ENCODE results near the gene RBM6.

RBM6 gene

GRCh38 chr3:49992326-49992725 is 52.4 kb downstream of the RBM6 start:
- Histone ChIP-seq H3K9me3 (replicated peaks in 1 of 11) (no peaks in the 10 kb centered on the region), H3K36me3 (peaks cover 76 to 100% (median 92%) of the 10 kb centered on the region in 11 experiments), H3K27ac (no peak overlapping the region), H3K9ac (no peak overlapping the region), H3K4me3 (no peak overlapping the region), H3K4me2 (no peak overlapping the region), H3K4me1 (no peaks in the 10 kb centered on the region), H4K20me1 (peaks cover 22 to 83% (median 67%) of the 10 kb centered on the region in 11 experiments; a peak in 18 of 22 replicates), H3K27me3 (no peaks in the 10 kb centered on the region)
- no peak for TF ChIP-seq Cebpa-rat (IDR thresholded peaks at IDR 0.05)

GRCh38 chr3:49994476-49994875 is 54.5 kb downstream of the RBM6 start:
- H4K20me1 ChIP-seq = peaks cover 26 to 86% (median 74%) of the 10 kb centered on the region in 11 experiments; a peak in 18 of 22 replicates
- no peak for TF ChIP-seq Cebpa-rat (IDR thresholded peaks at IDR 0.05)
- H3K36me3 ChIP-seq = peaks cover 72 to 100% (median 89%) of the 10 kb centered on the region in 11 experiments
- H3K27ac ChIP-seq = no peak overlapping the region
- no peak overlapping the region for H3K4me2 ChIP-seq
- H3K4me1 ChIP-seq = no peaks in the 10 kb centered on the region
- H3K4me3 ChIP-seq = no peak overlapping the region
- H3K27me3 ChIP-seq = no peaks in the 10 kb centered on the region
- H3K9me3 ChIP-seq (replicated peaks in 1 of 11) = no peaks in the 10 kb centered on the region
- H3K9ac ChIP-seq = no peak overlapping the region

GRCh38 chr3:49996016-49996415 is 56.1 kb downstream of the RBM6 start:
- H3K4me2 ChIP-seq = no peak overlapping the region
- H4K20me1 ChIP-seq = peaks cover 25 to 93% (median 73%) of the 10 kb centered on the region in 11 experiments; a peak in 18 of 22 replicates
- no peaks in the 10 kb centered on the region for H3K9me3 ChIP-seq (replicated peaks in 1 of 11)
- H3K4me1 ChIP-seq = no peaks in the 10 kb centered on the region
- no peak overlapping the region for H3K27ac ChIP-seq
- H3K9ac ChIP-seq = no peak overlapping the region
- TF ChIP-seq Cebpa-rat (IDR thresholded peaks at IDR 0.05) = no peak
- no peaks in the 10 kb centered on the region for H3K27me3 ChIP-seq
- no peak overlapping the region for H3K4me3 ChIP-seq
- H3K36me3 ChIP-seq = peaks cover 74 to 100% (median 89%) of the 10 kb centered on the region in 11 experiments

- peaks cover 7 to 78% (median 59%) of the 10 kb centered on the region in 11 experiments; a peak in 15 of 22 replicates for H4K20me1 ChIP-seq
- H3K4me2 ChIP-seq = no peak overlapping the region
- no peak for TF ChIP-seq Cebpa-rat (IDR thresholded peaks at IDR 0.05)
- H3K4me1 ChIP-seq = no peaks in the 10 kb centered on the region
- H3K27me3 ChIP-seq = no peaks in the 10 kb centered on the region
- no peak overlapping the region for H3K4me3 ChIP-seq
- no peaks in the 10 kb centered on the region for H3K9me3 ChIP-seq (replicated peaks in 1 of 11)
- H3K27ac ChIP-seq = no peak overlapping the region
- no peak overlapping the region for H3K9ac ChIP-seq
- peaks cover 83 to 100% (median 92%) of the 10 kb centered on the region in 11 experiments for H3K36me3 ChIP-seq
These were observed 57.9 kb downstream of the RBM6 start for GRCh38 chr3:49997862-49998261.

GRCh38 chr3:49998326-49998725 is 58.4 kb downstream of the RBM6 start:
- H3K4me3 ChIP-seq = no peak overlapping the region
- no peak overlapping the region for H3K4me2 ChIP-seq
- H3K27me3 ChIP-seq = no peaks in the 10 kb centered on the region
- H3K36me3 ChIP-seq = peaks cover 81 to 100% (median 90%) of the 10 kb centered on the region in 11 experiments
- H3K4me1 ChIP-seq = no peaks in the 10 kb centered on the region
- no peak for TF ChIP-seq Cebpa-rat (IDR thresholded peaks at IDR 0.05)
- H3K27ac ChIP-seq = no peak overlapping the region
- no peaks in the 10 kb centered on the region for H3K9me3 ChIP-seq (replicated peaks in 1 of 11)
- H4K20me1 ChIP-seq = peaks cover 7 to 78% (median 54%) of the 10 kb centered on the region in 11 experiments; a peak in 17 of 22 replicates
- H3K9ac ChIP-seq = no peak overlapping the region

GRCh38 chr3:50001511-50001910 is 61.6 kb downstream of the RBM6 start:
- no peak overlapping the region for H3K9ac ChIP-seq
- H3K27ac ChIP-seq = no peak overlapping the region
- no peaks in the 10 kb centered on the region for H3K9me3 ChIP-seq (replicated peaks in 1 of 11)
- no peak overlapping the region for H3K4me2 ChIP-seq
- no peaks in the 10 kb centered on the region for H3K27me3 ChIP-seq
- no peaks in the 10 kb centered on the region for H3K4me1 ChIP-seq
- H4K20me1 ChIP-seq = peaks cover 4 to 73% (median 41%) of the 10 kb centered on the region in 11 experiments; a peak in 18 of 22 replicates
- H3K36me3 ChIP-seq = peaks cover 81 to 98% (median 92%) of the 10 kb centered on the region in 11 experiments
- no peak for TF ChIP-seq Cebpa-rat (IDR thresholded peaks at IDR 0.05)
- no peak overlapping the region for H3K4me3 ChIP-seq

- no peaks in the 10 kb centered on the region for H3K9me3 ChIP-seq (replicated peaks in 1 of 11)
- peaks cover 86 to 99% (median 96%) of the 10 kb centered on the region in 11 experiments for H3K36me3 ChIP-seq
- H3K4me2 ChIP-seq = no peak overlapping the region
- no peak overlapping the region for H3K9ac ChIP-seq
- TF ChIP-seq Cebpa-rat (IDR thresholded peaks at IDR 0.05) = no peak
- H3K4me1 ChIP-seq = no peaks in the 10 kb centered on the region
- peaks cover 4 to 70% (median 31%) of the 10 kb centered on the region in 11 experiments; a peak in 18 of 22 replicates for H4K20me1 ChIP-seq
- no peak overlapping the region for H3K27ac ChIP-seq
- no peaks in the 10 kb centered on the region for H3K27me3 ChIP-seq
- no peak overlapping the region for H3K4me3 ChIP-seq
These were observed 63.3 kb downstream of the RBM6 start for GRCh38 chr3:50003216-50003615.

GRCh38 chr3:50003824-50004223 is 63.9 kb downstream of the RBM6 start:
- no peaks in the 10 kb centered on the region for H3K27me3 ChIP-seq
- H3K4me3 ChIP-seq = no peak overlapping the region
- peaks cover 86 to 99% (median 96%) of the 10 kb centered on the region in 11 experiments for H3K36me3 ChIP-seq
- no peak for TF ChIP-seq Cebpa-rat (IDR thresholded peaks at IDR 0.05)
- H3K9me3 ChIP-seq (replicated peaks in 1 of 11) = no peaks in the 10 kb centered on the region
- H3K9ac ChIP-seq = no peak overlapping the region
- H4K20me1 ChIP-seq = peaks cover 4 to 70% (median 33%) of the 10 kb centered on the region in 11 experiments; a peak in 19 of 22 replicates
- no peak overlapping the region for H3K27ac ChIP-seq
- H3K4me1 ChIP-seq = no peaks in the 10 kb centered on the region
- H3K4me2 ChIP-seq = no peak overlapping the region

- no peak overlapping the region for H3K4me2 ChIP-seq
- H3K4me1 ChIP-seq = no peaks in the 10 kb centered on the region
- peaks cover 76 to 98% (median 93%) of the 10 kb centered on the region in 11 experiments for H3K36me3 ChIP-seq
- no peak overlapping the region for H3K27ac ChIP-seq
- peaks cover 11 to 84% (median 40%) of the 10 kb centered on the region in 11 experiments; a peak in 20 of 22 replicates for H4K20me1 ChIP-seq
- no peak for TF ChIP-seq Cebpa-rat (IDR thresholded peaks at IDR 0.05)
- H3K27me3 ChIP-seq = no peaks in the 10 kb centered on the region
- no peaks in the 10 kb centered on the region for H3K9me3 ChIP-seq (replicated peaks in 1 of 11)
- no peak overlapping the region for H3K4me3 ChIP-seq
- H3K9ac ChIP-seq = no peak overlapping the region
These were observed 69.0 kb downstream of the RBM6 start for GRCh38 chr3:50008931-50009330.

- Histone ChIP-seq H3K27me3 (no peaks in the 10 kb centered on the region), H3K4me1 (no peaks in the 10 kb centered on the region), H3K9ac (no peak overlapping the region), H3K9me3 (replicated peaks in 1 of 11) (no peaks in the 10 kb centered on the region), H3K4me3 (no peak overlapping the region), H4K20me1 (peaks cover 11 to 75% (median 34%) of the 10 kb centered on the region in 11 experiments; a peak in 19 of 22 replicates), H3K4me2 (no peak overlapping the region), H3K27ac (no peak overlapping the region), H3K36me3 (peaks cover 74 to 99% (median 92%) of the 10 kb centered on the region in 11 experiments)
- no peak for TF ChIP-seq Cebpa-rat (IDR thresholded peaks at IDR 0.05)
These were observed 71.0 kb downstream of the RBM6 start for GRCh38 chr3:50010959-50011358.

All from BLaER1 treated with 17β-estradiol and CSF1 and Interleukin-3, amounts not matched to agents 10 nM and 100 nM (cell line).